ENCODE results near the gene SLCO3A1.

Gene SLCO3A1

DNA sequence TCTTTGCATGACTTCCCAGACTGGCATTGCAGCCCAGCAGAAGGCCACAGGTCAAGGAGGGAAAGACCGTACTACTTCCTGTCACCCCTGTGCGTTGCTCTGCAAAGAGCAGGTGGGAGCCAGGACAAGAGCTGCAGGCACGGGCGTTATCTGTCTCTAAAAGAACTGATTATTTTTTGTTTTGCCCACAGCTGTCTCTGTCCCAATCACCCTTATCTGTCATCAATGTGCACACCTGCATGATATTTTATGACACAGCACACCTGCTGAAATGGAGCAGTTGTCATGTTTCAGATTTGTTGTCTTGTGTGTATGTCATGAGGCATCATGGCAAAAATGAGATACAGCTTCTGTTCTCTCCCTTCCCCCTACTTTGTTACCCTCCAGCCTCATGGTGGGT is 58.8 kb downstream of the SLCO3A1 start:
- no peak for DNase-seq (ENCODE audit: low spot score)

DNA sequence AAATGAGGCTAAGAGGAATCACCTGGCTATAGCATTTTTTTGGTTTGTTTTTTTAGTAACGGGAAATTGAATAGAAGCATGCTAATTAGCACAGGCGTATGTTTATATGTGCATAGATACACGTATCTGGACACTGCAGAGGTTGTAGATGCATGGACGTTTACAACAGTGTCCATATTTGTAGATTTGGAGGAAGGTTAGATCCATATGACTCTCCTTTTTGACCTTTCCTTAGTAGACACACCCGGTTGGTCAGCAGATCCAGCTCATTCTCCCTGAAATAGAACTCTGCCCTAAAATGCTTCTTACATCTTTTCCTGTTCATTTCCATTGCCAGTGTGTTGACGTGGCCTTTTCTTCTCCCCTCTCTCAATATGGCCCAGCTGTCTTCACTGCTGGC is 60.1 kb downstream of the SLCO3A1 start:
- no peak for DNase-seq (ENCODE audit: low spot score)

DNA sequence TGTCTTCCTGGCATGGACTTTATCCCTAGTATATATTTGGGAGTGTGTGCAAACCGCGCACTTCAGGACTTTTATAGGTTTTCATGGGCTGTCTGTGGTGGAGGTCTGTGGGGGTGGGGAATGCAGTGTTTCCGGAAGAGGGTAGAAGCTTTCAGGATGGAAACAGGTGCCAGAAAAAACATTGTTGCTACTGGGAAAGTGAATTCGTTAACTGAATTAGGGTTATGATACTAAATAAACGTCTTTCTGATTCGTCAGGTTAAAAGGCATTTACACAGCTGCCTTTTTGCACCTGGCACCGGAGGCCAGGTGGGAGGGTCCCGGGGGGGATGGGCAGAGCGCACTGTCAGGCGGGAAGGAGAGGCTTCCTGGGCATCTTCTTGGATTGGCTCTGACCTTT is 62.1 kb downstream of the SLCO3A1 start:
- DNase-seq (ENCODE audit: low spot score) = no peak

DNA sequence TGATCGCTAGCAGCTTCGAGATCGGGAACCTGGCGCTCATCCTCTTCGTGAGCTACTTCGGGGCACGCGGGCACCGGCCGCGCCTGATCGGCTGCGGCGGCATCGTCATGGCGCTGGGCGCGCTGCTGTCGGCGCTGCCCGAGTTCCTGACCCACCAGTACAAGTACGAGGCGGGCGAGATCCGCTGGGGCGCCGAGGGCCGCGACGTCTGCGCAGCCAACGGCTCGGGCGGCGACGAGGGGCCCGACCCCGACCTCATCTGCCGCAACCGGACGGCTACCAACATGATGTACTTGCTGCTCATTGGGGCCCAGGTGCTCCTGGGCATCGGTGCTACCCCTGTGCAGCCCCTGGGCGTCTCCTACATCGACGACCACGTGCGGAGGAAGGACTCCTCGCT is 62.5 kb downstream of the SLCO3A1 start:
- no peak for DNase-seq (ENCODE audit: low spot score)

DNA sequence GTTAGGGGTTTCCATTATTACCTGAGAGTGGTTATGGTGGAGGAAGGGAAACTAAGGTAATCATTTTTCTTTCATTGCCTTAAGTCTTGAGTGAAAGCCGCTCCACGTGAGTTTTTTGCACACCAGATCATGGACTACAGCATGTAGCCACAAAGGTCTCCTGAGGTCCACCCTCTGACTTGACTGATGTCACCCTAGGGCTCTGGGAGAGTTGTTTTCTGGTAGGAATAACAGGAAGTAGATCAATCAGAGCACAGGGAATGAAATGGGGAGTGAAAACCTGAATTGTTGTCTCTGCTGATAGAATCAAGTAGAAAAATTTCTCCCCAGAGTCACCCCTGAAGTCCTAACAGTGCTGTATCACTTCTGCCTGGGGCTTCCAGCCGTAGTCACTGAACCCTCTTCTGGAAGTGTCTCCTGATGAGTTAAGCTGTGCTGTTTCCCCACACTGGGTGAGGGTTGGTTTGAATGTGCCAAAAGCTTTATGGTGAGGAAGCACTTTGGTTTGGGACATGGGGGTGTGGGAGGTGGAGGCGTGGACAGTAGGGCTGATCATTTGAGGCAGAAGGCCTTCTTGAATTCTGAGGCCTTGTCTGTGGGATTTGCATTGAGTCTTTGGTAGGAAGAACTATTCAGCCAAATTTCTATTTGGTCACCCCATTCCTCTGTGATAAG is 64.3 kb downstream of the SLCO3A1 start:
- no peak for DNase-seq (ENCODE audit: low spot score)

DNA sequence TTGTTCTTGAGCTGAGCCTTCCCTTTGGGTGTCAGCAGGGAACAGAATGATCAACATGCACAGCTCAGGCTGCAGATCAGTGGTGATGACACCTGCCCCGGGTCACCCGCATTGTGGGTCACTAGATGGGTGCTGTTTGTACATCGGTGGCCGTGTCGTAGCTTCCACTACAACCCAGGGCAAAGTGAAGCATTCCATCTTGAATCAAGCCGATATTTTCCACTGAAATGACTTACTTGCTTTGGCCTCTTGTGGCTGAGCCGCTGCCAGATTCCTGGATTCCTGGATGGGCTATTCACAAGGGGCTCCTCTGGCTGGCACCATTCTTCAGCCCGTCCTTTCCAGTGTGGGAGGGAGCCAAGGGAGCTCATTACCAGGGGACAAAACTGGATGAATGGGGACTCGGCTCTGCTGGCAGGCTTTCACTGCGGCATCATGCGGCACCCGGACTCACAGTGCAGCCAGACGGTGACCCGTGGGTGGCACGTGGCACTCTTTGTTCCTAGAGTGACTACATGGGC is 65.6 kb downstream of the SLCO3A1 start:
- DNase-seq (ENCODE audit: low spot score) = no peak

DNA sequence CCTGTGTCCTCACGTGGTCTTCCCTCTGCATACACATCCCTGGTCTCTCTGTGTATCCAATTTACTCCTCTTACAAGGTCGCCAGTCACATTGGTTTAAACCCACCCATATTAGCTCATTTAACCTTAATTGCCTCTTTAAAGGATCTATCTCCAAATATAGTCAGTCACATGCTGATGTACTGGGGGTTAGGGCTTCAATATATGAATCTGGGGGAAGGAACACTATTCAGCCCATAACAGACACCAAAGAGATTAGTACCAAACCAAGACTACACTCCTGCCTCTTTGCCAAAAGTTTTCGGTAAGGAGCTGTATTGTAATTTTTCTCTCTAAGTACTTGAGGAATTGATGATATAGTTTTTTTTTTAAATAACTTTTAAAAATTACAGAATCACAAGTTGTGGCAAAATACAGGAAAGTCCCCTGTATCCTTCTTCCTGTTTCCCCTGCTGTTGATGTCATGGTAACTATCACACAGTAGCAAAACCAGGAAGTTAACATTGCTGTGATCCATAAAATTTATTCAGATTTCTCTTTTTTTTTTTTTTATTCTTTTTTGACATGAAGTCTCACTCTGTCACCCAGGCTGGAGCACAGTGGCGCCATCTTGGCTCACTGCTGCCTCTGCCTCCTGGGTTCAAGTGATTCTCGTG is 67.8 kb downstream of the SLCO3A1 start:
- no peak for DNase-seq (ENCODE audit: low spot score)

DNA sequence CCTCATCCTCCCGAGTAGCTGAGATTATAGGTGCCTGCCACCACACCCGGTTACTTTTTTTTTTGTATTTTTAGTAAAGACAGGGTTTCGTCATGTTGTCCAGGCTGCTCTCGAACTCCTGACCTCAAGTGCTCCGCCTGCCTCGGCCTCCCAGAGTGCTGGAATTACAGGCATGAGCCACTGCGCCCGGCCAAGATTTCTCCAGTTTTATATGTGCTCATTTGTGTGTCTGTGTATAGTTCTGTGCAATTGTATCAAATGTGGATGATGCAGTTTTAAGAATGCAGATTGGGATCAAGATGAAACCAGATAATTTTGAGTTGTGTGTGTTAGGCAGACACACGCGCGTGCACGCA is 68.3 kb downstream of the SLCO3A1 start:
- DNase-seq (ENCODE audit: low spot score) = no peak

DNA sequence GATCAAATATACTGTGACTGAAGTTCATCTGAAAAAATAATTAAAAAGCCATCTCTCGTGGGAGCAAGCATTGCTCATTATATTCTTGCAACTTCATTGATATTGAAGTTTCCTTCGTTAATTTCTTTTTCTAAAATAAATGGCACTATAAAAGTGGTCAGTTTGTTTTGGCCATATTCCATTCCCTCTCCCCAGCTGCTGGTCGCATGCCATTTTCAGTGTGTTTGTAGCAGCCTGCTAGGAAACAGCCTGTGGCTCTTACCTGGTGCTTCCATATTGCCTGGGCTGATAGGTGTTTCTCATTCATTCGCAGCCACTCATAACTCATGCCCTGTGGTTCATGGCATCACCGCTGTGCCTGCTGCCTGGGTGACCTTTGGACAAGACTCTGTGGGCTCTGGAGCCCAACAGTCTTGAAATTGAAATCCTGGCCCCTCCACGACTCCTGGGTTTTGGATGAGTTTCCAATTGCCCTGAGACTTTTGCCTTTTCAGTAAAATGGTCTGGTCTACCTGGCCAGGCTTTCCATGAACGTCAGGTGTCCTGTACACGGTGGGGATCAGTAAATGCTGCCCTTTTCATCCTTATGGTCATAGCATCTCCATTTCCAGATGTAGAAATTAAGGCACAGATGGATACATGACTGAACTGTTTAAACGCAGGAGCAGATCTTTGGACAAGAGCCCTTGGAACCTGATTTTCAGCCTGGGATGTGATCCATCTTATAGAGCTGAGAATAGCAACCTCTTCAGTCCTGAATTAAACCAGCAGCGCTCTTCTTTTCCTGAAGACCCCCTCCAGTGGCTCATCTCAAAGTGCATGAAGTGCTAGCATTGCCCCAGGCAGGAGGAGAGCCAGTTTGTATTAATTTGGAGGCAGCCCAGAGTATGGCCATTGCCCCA is 69.4 kb downstream of the SLCO3A1 start:
- DNase-seq (ENCODE audit: low spot score) = no peak

DNA sequence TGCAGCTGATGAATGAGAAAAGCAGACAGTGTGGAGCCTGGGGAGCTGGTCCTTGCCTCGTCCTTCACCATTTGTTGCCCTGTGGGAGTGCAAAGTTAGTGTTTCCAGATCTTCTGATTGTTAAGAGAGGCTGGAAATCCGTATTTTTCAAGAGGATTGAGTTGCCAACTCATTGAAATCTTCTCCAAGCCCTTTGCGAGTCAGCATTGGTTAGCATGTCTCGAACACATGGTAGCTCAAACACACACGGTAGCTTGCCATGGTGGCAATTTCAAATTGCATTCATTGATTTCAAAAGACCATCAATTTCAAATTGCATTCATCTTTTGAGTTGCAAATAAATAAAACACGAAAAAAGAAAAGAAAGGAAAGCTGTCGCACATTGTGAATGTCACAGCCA is 70.7 kb downstream of the SLCO3A1 start:
- DNase-seq (ENCODE audit: low spot score) = no peak

DNA sequence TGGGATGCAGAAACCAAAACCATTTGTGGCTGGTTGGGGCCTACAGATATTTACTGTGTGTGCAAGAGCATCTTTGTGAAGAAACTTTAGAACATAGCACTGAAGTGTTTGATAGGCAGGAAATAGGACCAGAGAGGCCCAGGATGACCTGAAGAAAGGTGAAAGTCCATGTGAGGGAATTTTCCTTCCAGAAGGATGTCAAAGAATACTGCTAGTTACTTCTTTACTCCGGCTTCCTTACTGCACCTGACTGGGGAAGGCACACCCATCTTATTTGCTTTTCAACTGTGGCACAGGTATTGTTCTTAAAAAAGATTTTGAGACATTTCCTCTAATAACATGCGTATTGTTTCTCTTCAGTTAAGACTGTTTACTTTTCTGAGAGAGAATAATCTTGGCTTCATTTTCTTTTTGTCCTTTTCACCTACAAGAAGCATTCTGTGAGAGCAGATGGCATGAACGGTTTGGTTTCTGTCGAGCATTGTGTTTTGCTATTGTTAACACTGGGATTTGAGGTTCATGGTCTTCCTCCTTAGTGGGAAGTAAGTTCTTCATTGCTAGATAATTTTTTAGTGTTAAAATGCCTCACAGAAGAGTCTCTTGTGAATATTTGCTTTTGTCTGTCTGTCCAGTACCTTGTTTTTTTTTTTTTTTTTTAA is 71.5 kb downstream of the SLCO3A1 start:
- DNase-seq (ENCODE audit: low spot score) = no peak

DNA sequence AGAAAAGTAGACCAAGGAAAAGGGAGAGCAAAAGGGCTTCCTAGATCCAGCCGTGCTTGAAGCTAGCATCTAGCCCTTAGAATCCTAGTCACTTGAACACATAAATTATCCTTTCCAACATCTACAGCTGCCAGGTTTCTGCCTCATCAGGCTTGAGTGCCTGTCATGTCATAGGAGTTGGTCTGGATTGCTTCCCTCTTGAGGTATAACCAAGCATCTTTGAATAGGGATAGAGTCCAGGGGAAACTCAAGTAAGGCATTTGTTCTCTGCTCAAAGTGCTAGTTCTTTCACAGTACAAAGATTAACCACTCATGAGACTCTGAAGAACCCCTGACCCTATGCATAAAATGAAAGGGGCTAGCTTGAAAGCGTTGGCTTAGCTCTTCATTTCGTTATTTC is 72.3 kb downstream of the SLCO3A1 start:
- no peak for DNase-seq (ENCODE audit: low spot score)

DNA sequence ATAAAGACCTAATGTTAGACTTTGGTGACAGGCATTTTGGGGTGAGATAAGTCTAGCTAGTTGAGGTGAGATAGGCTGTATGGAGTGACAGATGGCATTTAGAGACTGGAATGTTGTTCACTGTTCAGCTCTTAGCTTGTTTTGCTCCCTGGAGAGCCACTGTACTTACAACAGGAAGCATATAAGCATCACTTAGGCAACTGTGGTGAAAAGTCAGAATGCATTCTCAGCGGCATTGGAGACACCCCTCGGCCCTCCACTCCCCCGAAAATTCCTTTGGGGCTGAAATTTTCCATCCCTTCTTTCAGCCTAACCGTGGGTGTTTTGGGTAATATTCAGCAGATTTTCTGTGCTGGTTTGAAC is 73.4 kb downstream of the SLCO3A1 start:
- DNase-seq (ENCODE audit: low spot score) = no peak

DNA sequence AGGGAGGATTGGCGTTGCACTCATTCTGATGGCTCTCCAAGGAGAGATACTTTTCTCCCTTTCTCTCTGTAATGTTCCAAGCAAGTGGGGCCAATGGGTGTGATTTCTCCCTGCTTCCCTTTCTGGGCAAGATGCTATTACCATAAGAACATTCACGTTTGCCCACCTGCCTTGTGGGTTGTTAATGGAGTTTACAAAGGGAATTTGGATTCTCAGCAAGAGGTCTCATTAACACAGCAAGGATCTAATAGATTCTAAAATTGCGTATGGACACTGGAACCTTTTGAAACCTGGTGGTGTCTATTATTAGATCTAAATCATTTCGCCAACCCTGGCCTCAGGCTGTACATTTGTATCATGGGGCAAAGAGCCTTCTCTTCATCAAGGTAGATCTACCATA is 74.1 kb downstream of the SLCO3A1 start:
- DNase-seq (ENCODE audit: low spot score) = no peak

DNA sequence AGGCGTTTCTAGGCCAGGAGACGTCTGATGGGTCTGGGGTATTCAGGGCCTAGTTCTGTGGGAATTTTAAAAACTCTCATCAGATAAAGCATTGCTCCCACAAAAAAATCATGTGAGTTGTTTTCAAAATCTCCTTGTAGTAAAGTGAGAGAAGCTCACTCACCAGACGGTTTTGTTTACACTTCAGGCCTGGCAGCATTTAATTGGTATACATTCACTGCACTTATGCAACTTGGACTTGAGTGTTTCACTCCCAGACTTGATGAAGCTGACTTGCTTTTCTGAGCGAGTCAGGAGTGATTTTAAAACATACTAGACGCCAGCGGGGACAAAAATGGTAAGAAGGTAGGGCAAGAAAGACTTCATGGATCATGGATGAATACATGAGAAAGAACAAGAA is 75.2 kb downstream of the SLCO3A1 start:
- DNase-seq (ENCODE audit: low spot score) = no peak

DNA sequence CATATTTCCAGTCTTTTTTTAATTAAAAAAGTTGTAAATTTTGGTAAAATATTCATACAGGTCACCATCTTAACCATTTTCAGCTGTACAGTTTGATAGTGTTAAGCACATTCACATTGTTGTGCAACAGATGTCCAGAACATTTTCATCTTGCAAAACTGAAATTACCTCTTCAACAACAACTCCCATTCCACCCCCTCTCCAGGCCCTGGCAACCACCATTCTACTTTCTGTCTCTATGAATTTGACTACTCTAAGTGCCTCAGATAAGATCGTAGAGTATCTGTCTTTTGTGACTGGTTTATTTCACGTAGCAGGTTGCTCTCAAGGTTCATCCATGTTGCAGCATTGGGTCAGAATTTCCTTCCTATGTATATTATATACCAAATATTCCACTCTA is 76.0 kb downstream of the SLCO3A1 start:
- no peak for DNase-seq (ENCODE audit: low spot score)

DNA sequence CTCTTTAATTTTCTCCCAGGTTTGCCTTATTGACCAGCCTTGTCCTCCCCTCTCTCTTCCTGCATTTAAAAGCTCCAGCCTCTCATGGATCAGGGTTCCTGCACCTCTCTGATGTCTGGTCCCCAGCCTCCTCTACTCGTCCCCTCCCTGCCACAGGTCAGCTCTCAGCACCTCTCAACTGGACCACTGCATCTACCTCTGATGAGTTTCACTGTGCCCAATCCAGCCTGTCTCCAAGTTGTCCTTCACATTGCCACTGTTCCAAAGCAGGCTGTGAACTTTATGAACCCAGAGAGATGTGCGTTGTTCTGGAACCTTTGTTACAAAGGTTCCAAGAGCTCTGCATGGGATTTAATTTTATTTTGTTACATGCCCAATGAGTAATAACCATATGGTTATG is 76.6 kb downstream of the SLCO3A1 start:
- DNase-seq (ENCODE audit: low spot score) = no peak

DNA sequence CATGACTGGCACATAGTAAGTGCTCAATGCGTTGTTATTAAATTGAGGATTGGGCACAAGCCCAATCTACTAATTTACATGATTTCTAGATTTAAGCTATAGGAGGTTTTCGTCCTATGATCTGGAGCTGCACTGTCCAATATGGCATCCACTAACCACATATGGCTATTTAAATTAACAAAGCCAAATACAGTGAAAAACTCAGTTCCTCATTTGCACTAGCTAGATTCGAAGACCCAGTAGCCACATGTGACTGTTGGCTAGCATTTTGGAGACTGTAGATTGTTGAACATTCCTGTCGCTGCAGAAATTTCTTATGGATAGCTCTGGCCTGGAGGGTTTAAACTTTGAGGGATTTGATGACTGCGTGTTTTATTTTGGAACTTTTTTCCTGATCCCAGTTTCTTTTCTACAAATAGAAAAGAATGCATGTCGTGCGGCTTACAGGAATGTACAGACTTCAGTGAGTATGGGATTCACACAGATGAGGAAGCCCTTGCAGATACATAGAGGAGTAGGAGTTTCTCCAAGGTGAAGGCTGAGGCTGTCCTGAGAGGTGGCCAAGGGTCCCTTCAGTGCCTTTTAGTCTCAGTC is 82.8 kb downstream of the SLCO3A1 start:
- DNase-seq (ENCODE audit: low spot score) = no peak

DNA sequence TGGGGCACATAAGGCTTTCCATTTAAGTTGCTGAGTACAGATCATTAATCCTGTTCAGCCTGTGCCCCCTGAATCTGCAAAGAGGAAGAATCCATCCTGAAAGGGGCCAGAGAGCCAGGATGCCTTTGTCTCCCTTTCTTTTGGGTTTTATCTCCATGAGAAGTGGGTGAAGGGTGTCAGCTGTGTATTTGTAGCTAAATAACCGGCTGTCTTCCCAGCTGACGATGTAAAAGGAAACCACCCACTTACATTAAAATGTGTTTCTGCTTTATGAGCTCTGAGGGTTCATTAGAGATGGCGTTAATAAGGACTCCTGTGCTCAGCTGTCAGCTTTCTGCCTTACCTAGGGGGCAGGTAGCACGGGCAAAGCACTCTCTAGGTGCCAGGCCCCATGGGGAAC is 83.4 kb downstream of the SLCO3A1 start:
- no peak for DNase-seq (ENCODE audit: low spot score)

DNA sequence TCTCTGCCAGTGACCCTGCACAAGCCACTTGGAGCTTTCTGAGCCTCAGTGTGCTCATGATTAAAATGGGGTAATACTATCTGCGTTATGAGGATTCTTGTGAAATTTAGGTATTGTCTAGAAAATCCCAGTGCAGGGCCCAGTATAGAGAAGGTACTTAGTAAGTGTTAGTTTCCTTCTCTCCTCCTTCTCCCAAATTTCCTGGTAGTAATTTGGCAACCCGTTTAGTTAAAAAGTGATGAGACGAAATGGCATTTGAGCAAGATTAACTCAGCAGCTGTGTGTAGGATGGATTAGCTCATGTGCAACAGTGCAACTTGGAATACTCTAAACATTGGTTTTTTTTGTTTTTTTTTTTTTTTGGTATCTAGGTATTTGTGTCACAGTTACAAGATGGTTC is 84.6 kb downstream of the SLCO3A1 start:
- no peak for DNase-seq (ENCODE audit: low spot score)

DNA sequence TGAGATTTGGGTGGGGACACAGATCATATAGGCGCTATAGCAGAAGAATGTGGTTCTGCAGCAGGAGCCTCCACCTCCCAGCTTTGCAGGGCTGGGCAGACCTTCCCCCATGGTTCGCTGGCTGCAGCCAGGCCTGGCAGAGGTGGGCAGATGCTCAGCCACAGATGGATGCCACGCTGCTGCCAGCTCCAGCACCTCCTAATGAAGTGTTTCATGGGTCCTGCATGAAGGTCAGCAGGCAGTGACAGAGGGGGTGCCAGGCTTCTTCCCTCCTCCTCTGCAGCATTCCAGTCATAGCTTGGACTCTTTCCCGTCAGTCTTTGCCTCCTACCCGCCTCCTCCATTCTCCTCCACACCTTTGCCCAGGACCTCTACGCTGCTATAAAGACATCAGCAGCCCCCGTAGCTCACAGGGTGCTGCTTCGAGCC is 85.9 kb downstream of the SLCO3A1 start:
- no peak for DNase-seq (ENCODE audit: low spot score)
